ENCODE results near the gene CFAP299.

- no peak for TF ChIP-seq CTCF (IDR thresholded peaks at IDR 0.05)
- TF ChIP-seq POLR2A (IDR thresholded peaks at IDR 0.05): no peak
These were observed 373.7 kb downstream of the CFAP299 start for GRCh38 chr4:80709082-80709869.

Data from right lobe of liver (tissue), 4 donors.